Esophagus muscularis mucosa (tissue), 4 donors: ENCODE data around the gene TEX14. TPM values are rescaled to one million over a fixed set of nuclear protein-coding genes. Genes with fewer than 3 reads are reported as not detected.
"Not testable (repeated sequence)": the region's sequence is repeated elsewhere in the genome, so short reads cannot be mapped to it uniquely, and the experiment has no call there.

Source experiments
- DNase-seq: peaks from one replicate; pipeline ENCODE4 v3.0.0-alpha.2; 2017; ENCODE audit errors: extremely low spot score
- H3K27ac ChIP-seq, 4 donors: fragments of 200-600 bp; sonication (generic); replicated peaks in 1 of 4; 1 replicate in 3 of 4; 2 replicates in 1 of 4; pipeline ENCODE4 v1.5.1; 2016 to 2019; ENCODE audit warnings: mild to moderate bottlenecking in 1 of 4
- H3K27me3 ChIP-seq, 4 donors: fragments of 200-600 bp; sonication (generic); one replicate each; pipeline versions ENCODE4 v1.5.1 to v1.6.0; 2016 to 2019
- H3K36me3 ChIP-seq, 4 donors: fragments of 200-600 bp; sonication (generic); one replicate each; pipeline ENCODE4 v1.5.1; 2016 to 2019
- H3K4me1 ChIP-seq, 4 donors: fragments of 200-600 bp; sonication (generic); one replicate each; pipeline ENCODE4 v1.5.1; 2016 to 2019
- H3K4me3 ChIP-seq, 4 donors: fragments of 200-600 bp; sonication (generic); 1 replicate in 2 of 4; 2 replicates in 2 of 4; pipeline ENCODE4 v1.5.1; 2016 to 2019; ENCODE audit warnings: mild to moderate bottlenecking in 4 of 4, moderate library complexity in 1 of 4
- H3K9me3 ChIP-seq, 4 donors: fragments of 200-600 bp; sonication (generic); 1 replicate in 3 of 4; 2 replicates in 1 of 4; pipeline ENCODE4 v1.5.1; 2016 to 2019
- CTCF ChIP-seq, 3 experiments: fragments of 200-600 bp in 2 of 3; fragments of 450-650 bp in 1 of 3; sonication (generic) in 2 of 3; IDR thresholded peaks; one replicate each; pipeline ENCODE4 v1.5.1; 2017 to 2019; ENCODE audit warnings: antibody characterized with exemption in 3 of 3, mild to moderate bottlenecking in 2 of 3, moderate library complexity in 1 of 3
- EP300 ChIP-seq: sonication (generic); formaldehyde crosslinking; IDR thresholded peaks from one replicate; pipeline ENCODE4 v1.6.1; 2017; ENCODE audit warnings: antibody characterized with exemption
- POLR2A ChIP-seq: fragments of 450-650 bp; IDR thresholded peaks from one replicate; pipeline ENCODE4 v1.6.1; 2017; ENCODE audit warnings: antibody characterized with exemption, moderate library complexity, mild to moderate bottlenecking, low read depth
- POLR2AphosphoS5 ChIP-seq, 2 donors: sonication (generic); formaldehyde crosslinking; IDR thresholded peaks; one replicate each; pipeline ENCODE4 v1.6.1; 2017; ENCODE audit warnings: antibody characterized with exemption in 2 of 2
- WGBS: methylation state at CpG from one replicate; pipeline ENCODE4 v1.1.5; 2018; 5-methylcytosine and 5-hydroxymethylcytosine counted together
- intact Hi-C: fragments of 100-400 bp; cut with DNase I; formaldehyde crosslinking; loops from one replicate; pipeline ENCODE4 v1.15.1; 2023
- total RNA-seq, 4 donors: library from RNA; depleted of rRNA; stranded (reverse); fragments of >200 nt; gene quantifications; one replicate each; pipeline versions ENCODE4 v1.1.0 to v1.2.1, GENCODE V29; 2016

The TEX14 gene
- total RNA-seq, 4 donors from 2014 or later = under 0.01 to 0.19 (median 0.11) TPM

- no peak for TF ChIP-seq CTCF (IDR thresholded peaks at IDR 0.05)
- TF ChIP-seq EP300 = no peak
- TF ChIP-seq POLR2AphosphoS5 (IDR thresholded peaks at IDR 0.05) = no peak
- no peak for TF ChIP-seq POLR2A
- Histone ChIP-seq H3K4me3 (peak overlapping the region; percentile 65 to 75 (median 72)), H3K27ac (peak overlapping the region; percentile 82 to 86 (median 84)), H3K4me1 (peaks cover 13 to 22% (median 15%) of the 10 kb centered on the region in 4 donors), H3K36me3 (peaks cover 0 to 24% (median 6%) of the 10 kb centered on the region in 4 donors), H3K9me3 (no peaks in the 10 kb centered on the region), H3K27me3 (no peaks in the 10 kb centered on the region)
- 74% methylated on average over 8 of the region's 8 CpGs for WGBS
- intact Hi-C loops = loop anchor here (2.0 to 10.0 kb wide), 2 partner anchors 62 to 108 kb away; no protein-coding TSS in a partner anchor
- DNase-seq = no peak
Observed at GRCh38 chr17:58693208-58693607, 1.4 kb upstream of the TEX14 start.

GRCh38 chr17:58692239-58693055 lies 602 bp upstream of the TEX14 start, which contains the start of gene RAD51C:
TSS of gene RAD51C (plus strand) at chr17:58692602. CDS start at chr17:58692644, 42 bp downstream.
- peak; percentile 93 for DNase-seq
- TF ChIP-seq EP300 (peak; percentile 36), POLR2A (peak; percentile 24), CTCF (IDR thresholded peaks at IDR 0.05) (no peak), POLR2AphosphoS5 (IDR thresholded peaks at IDR 0.05) (peak; percentile 82 to 86)
- intact Hi-C loops = loop anchor here (2.0 to 10.0 kb wide), 2 partner anchors 62 to 108 kb away; no protein-coding TSS in a partner anchor
- no peaks in the 10 kb centered on the region for H3K9me3 ChIP-seq
- no peaks in the 10 kb centered on the region for H3K27me3 ChIP-seq
- peak within 1 kb of the TSS; percentile 82 to 86 (median 84) for H3K27ac ChIP-seq
- H3K4me3 ChIP-seq = peak within 1 kb of the TSS; percentile 65 to 75 (median 72)
- H3K36me3 ChIP-seq = peaks cover 0 to 21% (median 4%) of the 10 kb centered on the region in 4 donors
- 46% methylated on average over 10 of the region's 50 CpGs for WGBS
- H3K4me1 ChIP-seq = peaks cover 13 to 22% (median 15%) of the 10 kb centered on the region in 4 donors

- intact Hi-C loops = loop anchor here (10.0 kb wide), 1 partner anchor 105 kb away; no protein-coding TSS in a partner anchor
- H3K9me3 ChIP-seq, H3K36me3 ChIP-seq, H3K4me3 ChIP-seq, H3K27me3 ChIP-seq, DNase-seq, H3K27ac ChIP-seq: not testable (repeated sequence)
- WGBS = 94% methylated on average over 7 of the region's 7 CpGs
- peaks cover 13 to 22% (median 15%) of the 10 kb centered on the region in 4 donors for H3K4me1 ChIP-seq
Observed at GRCh38 chr17:58690033-58690432, 1.8 kb downstream of the TEX14 start.

- H3K36me3 ChIP-seq = no peaks in the 10 kb centered on the region
Observed at GRCh38 chr17:58688521-58688920, 3.3 kb downstream of the TEX14 start.

More at GRCh38 chr17:58688521-58688920, 3.3 kb downstream of the TEX14 start:
- Histone ChIP-seq H3K4me3 (no peak overlapping the region), H3K4me1 (peaks cover 8 to 13% (median 11%) of the 10 kb centered on the region in 4 donors), H3K27me3 (no peaks in the 10 kb centered on the region), H3K9me3 (no peaks in the 10 kb centered on the region), H3K27ac (no peak overlapping the region)
- no peak for DNase-seq
- 86% methylated on average over 2 of the region's 2 CpGs for WGBS
- intact Hi-C loops = no loop called here
- TF ChIP-seq POLR2A (no peak), POLR2AphosphoS5 (IDR thresholded peaks at IDR 0.05) (no peak), EP300 (no peak), CTCF (IDR thresholded peaks at IDR 0.05) (no peak)
